Body of pancreas (tissue), 4 donors: Measurements from ENCODE around the gene ZNF189.

Source experiments
- CTCF ChIP-seq, 7 experiments: fragments of 450-650 bp in 4 of 7; fragments of 200-600 bp in 3 of 7; sonication (generic) in 3 of 7; IDR thresholded peaks; one replicate each; pipeline ENCODE4 v1.5.1; 2016 to 2019; ENCODE audit warnings: antibody characterized with exemption in 7 of 7
- POLR2A ChIP-seq, 3 donors: fragments of 450-650 bp; IDR thresholded peaks; one replicate each; pipeline ENCODE4 v1.6.1; 2016; ENCODE audit warnings: antibody characterized with exemption in 3 of 3, mild to moderate bottlenecking in 2 of 3

- TF ChIP-seq CTCF (IDR thresholded peaks at IDR 0.05) (no peak), POLR2A (IDR thresholded peaks at IDR 0.05) (no peak)
Measured at GRCh38 chr9:101428909-101429308, 30.3 kb downstream of the ZNF189 start.
